ENCODE data around the gene ZNF638.

DNA sequence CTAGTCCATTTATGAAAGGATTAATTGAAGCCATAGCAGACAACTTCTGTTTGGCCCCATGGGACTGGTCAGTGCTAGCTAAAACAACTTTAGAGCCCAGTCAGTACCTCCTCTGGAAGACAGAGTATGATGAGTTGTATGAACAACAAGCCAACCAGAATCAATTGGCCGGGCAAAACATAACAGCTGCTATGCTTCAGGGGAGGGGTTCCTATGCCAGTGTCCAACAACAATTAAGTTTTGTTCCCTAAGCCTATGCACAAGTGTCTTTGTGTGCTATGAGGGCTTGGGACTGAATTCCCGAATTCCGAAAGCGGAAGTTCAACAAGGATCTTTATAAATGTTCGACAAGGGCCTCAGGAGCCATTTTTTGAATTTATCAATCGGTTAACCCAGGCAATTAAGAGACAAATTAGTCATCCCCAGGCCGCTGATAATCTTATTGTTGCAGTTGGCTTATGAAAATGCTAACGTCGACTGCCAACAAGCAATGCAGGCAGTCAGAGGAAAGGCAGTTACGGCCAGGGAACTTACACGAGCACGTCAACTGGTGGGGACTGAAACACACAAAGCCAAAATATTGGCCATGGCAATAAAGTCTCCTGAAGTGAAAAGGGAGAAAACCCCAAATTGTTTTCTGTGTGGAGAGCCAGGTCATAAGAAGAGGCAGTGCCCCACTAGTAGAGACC is 57.9 kb downstream of the ZNF638 start:
- TF ChIP-seq, protein P1, sequence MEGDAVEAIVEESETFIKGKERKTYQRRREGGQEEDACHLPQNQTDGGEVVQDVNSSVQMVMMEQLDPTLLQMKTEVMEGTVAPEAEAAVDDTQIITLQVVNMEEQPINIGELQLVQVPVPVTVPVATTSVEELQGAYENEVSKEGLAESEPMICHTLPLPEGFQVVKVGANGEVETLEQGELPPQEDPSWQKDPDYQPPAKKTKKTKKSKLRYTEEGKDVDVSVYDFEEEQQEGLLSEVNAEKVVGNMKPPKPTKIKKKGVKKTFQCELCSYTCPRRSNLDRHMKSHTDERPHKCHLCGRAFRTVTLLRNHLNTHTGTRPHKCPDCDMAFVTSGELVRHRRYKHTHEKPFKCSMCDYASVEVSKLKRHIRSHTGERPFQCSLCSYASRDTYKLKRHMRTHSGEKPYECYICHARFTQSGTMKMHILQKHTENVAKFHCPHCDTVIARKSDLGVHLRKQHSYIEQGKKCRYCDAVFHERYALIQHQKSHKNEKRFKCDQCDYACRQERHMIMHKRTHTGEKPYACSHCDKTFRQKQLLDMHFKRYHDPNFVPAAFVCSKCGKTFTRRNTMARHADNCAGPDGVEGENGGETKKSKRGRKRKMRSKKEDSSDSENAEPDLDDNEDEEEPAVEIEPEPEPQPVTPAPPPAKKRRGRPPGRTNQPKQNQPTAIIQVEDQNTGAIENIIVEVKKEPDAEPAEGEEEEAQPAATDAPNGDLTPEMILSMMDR (IDR thresholded peaks at IDR 0.05; ENCODE audit: low read depth, low read length): no peak
- no peak for TF ChIP-seq EZH2phosphoT487 (IDR thresholded peaks at IDR 0.05; ENCODE audit: low read depth)

Measured in OCI-LY3 (cell line).